GM12878 (cell line): ENCODE measurements around the gene DMAC2. TPM values are rescaled to one million over a fixed set of nuclear protein-coding genes. Genes with fewer than 3 reads are reported as not detected.

ENCODE experiments used
- ATAC-seq: fragments of 200-7000 bp; cut with Tn5 transposase; 3 replicates; pipeline ENCODE4 v1.9.1; 2020; ENCODE audit warnings: mild to moderate bottlenecking, moderate library complexity
- BruUV-seq: library from RNA; stranded (reverse); fragments of 400-500 nt; replicated peaks from 2 replicates; lab custom pipeline; 2021; lab: Mats Ljungman, UMichigan
- CTCF ChIA-PET: fragments of 300-600 bp; sonication (Branson Sonifier 250); formaldehyde crosslinking; extraction: SDS; loops from one replicate; lab custom pipeline; 2021; ENCODE audit warnings: inconsistent platforms; lab: Yijun Ruan, JAX
- POLR2A ChIA-PET: fragments of 350-600 bp; formaldehyde crosslinking; extraction: SDS; loops from one replicate; lab custom pipeline; 2021; ENCODE audit warnings: inconsistent platforms; lab: Charles Lee
- RAD21 ChIA-PET: fragments of 300-600 bp; sonication (Branson Sonifier 250); formaldehyde crosslinking; loops from one replicate; lab custom pipeline; 2023; ENCODE audit warnings: antibody characterized with exemption; ENCODE audit not compliant: unreplicated experiment; lab: Charles Lee
- SMC1A ChIA-PET: fragments of 300-600 bp; sonication (Branson Sonifier 250); formaldehyde crosslinking; loops from one replicate; lab custom pipeline; 2023; ENCODE audit not compliant: unreplicated experiment, uncharacterized antibody; lab: Charles Lee
- DNase-seq: peaks from one replicate; pipeline ENCODE4 v3.0.0-alpha.2; 2011; ENCODE audit warnings: low read depth, low spot score
- FAIRE-seq: peaks from 3 replicates; lab custom pipeline; 2011; peaks lifted over from hg19 to GRCh38; lab: Jason Lieb, UNC
- H2AFZ ChIP-seq: 2 replicates; pipeline ENCODE4 v1.6.0; 2011; ENCODE audit warnings: low read depth, low read length, control low read depth; ENCODE audit not compliant: control insufficient read depth
- H3K27ac ChIP-seq: 2 replicates; pipeline ENCODE4 v1.5.1; 2011; ENCODE audit warnings: control low read depth; ENCODE audit not compliant: control insufficient read depth, insufficient read depth
- H3K27me3 ChIP-seq, 2 experiments: replicated peaks in 1 of 2; 2 replicates each; pipeline versions ENCODE4 v1.6.0 to v1.6.1; 2011; ENCODE audit warnings: low read length in 1 of 2; ENCODE audit not compliant: control insufficient read depth in 2 of 2, insufficient read depth in 2 of 2
- H3K36me3 ChIP-seq, 2 experiments: 2 replicates each; pipeline ENCODE4 v1.5.1; 2011; ENCODE audit warnings: low read length in 1 of 2; ENCODE audit not compliant: control insufficient read depth in 2 of 2, insufficient read depth in 2 of 2
- H3K4me1 ChIP-seq: 2 replicates; pipeline ENCODE4 v1.6.1; 2011; ENCODE audit warnings: mild to moderate bottlenecking, low read length, moderate library complexity, mixed read lengths; ENCODE audit not compliant: control insufficient read depth, insufficient read depth
- H3K4me2 ChIP-seq: 2 replicates; pipeline ENCODE4 v1.6.0; 2011; ENCODE audit warnings: control low read depth; ENCODE audit not compliant: control insufficient read depth, insufficient read depth
- H3K4me3 ChIP-seq: fragments of 200-600 bp; sonication (generic); 2 replicates; pipeline ENCODE4 v1.5.1; 2016
- H3K79me2 ChIP-seq: 2 replicates; pipeline ENCODE4 v1.6.0; 2011; ENCODE audit warnings: low read length; ENCODE audit not compliant: control insufficient read depth, insufficient read depth
- H3K9ac ChIP-seq: 2 replicates; pipeline ENCODE4 v1.8.0; 2011; ENCODE audit warnings: low read length, control low read depth, mixed read lengths; ENCODE audit not compliant: control insufficient read depth, insufficient read depth
- H3K9me3 ChIP-seq: replicated peaks from 3 replicates; pipeline ENCODE4 v1.5.1; 2011; ENCODE audit warnings: mild to moderate bottlenecking, low read length; ENCODE audit not compliant: control insufficient read depth, insufficient read depth
- H4K20me1 ChIP-seq: 2 replicates; pipeline ENCODE4 v1.6.0; 2011; ENCODE audit not compliant: control insufficient read depth, insufficient read depth
- EGR1 ChIP-seq, 2 experiments: IDR thresholded peaks; 1 replicate in 1 of 2; 2 replicates in 1 of 2; pipeline ENCODE4 v1.6.1; 2011 to 2012; ENCODE audit warnings: low read depth in 2 of 2, low read length in 2 of 2, borderline replicate concordance in 1 of 2, mild to moderate bottlenecking in 1 of 2, moderate library complexity in 1 of 2
- JUNB ChIP-seq: IDR thresholded peaks from 2 replicates; pipeline ENCODE4 v1.6.1; 2016; ENCODE audit warnings: antibody characterized with exemption, mild to moderate bottlenecking
- KAT2A ChIP-seq: conservative IDR thresholded peaks from 2 replicates; pipeline ENCODE4 v1.6.1; 2011; ENCODE audit warnings: low read depth, low read length; ENCODE audit not compliant: control insufficient read depth
- KDM1A ChIP-seq: fragments of 200-600 bp; sonication (generic); IDR thresholded peaks from 2 replicates; pipeline ENCODE4 v1.6.1; 2016; ENCODE audit warnings: borderline replicate concordance
- LARP7 ChIP-seq: fragments of 450-650 bp; IDR thresholded peaks from 2 replicates; pipeline ENCODE4 v1.6.1; 2017; ENCODE audit warnings: mild to moderate bottlenecking
- MYB ChIP-seq: fragments of 150-350 bp; IDR thresholded peaks from 2 replicates; pipeline ENCODE4 v1.6.1; 2014; ENCODE audit warnings: mild to moderate bottlenecking, low read depth, low read length, borderline replicate concordance
- MYC ChIP-seq: IDR thresholded peaks from 2 replicates; pipeline ENCODE4 v1.6.1; 2011; ENCODE audit warnings: mild to moderate bottlenecking, low read length, moderate library complexity, inconsistent platforms; ENCODE audit not compliant: insufficient read depth, insufficient replicate concordance, insufficient read length, severe bottlenecking
- POLR2A ChIP-seq: IDR thresholded peaks from 2 replicates; pipeline ENCODE4 v1.6.1; 2011; ENCODE audit warnings: low read depth, mild to moderate bottlenecking, low read length
- REST ChIP-seq: IDR thresholded peaks from 2 replicates; pipeline ENCODE4 v1.6.1; 2012; ENCODE audit warnings: mild to moderate bottlenecking, low read depth, low read length
- SMAD1 ChIP-seq: fragments of 450-650 bp; IDR thresholded peaks from 2 replicates; pipeline ENCODE4 v1.6.1; 2018; ENCODE audit warnings: mild to moderate bottlenecking, low read depth; ENCODE audit not compliant: partially characterized antibody
- SMAD5 ChIP-seq: IDR thresholded peaks from 2 replicates; pipeline ENCODE4 v1.6.1; 2016; ENCODE audit warnings: antibody characterized with exemption, low read depth
- TCF3 ChIP-seq: IDR thresholded peaks from 2 replicates; pipeline ENCODE4 v1.6.1; 2012; ENCODE audit warnings: low read depth, mild to moderate bottlenecking, low read length, borderline replicate concordance; ENCODE audit not compliant: insufficient read depth
- TCF7 ChIP-seq: IDR thresholded peaks from 2 replicates; pipeline ENCODE4 v1.6.1; 2014; ENCODE audit warnings: antibody characterized with exemption, borderline replicate concordance
- WGBS: methylation state at CpG from one replicate; pipeline ENCODE4 v1.1.6; 2016; ENCODE audit warnings: low lambda C conversion rate; ENCODE audit not compliant: insufficient replicate concordance, insufficient coverage; ENCODE audit errors: missing lambda C conversion rate; 5-methylcytosine and 5-hydroxymethylcytosine counted together
- in situ Hi-C: fragments of 300-500 bp; cut with MboI; formaldehyde crosslinking; loops from 9 replicates; pipeline ENCODE4 v1.14.3; 2018; ENCODE audit warnings: mixed read lengths
- intact Hi-C: fragments of 100-400 bp; cut with micrococcal nuclease; formaldehyde crosslinking; loops from one replicate; pipeline ENCODE4 v1.14.2; 2022; ENCODE audit not compliant: unreplicated experiment
- polyA plus RNA-seq, 11 experiments: library from polyadenylated mRNA; depleted of rRNA in 4 of 11; unstranded in 6 of 11; stranded (reverse) in 5 of 11; fragments of >200 nt; fragmentation: Nextera tagmentation in 4 of 11; fragmentation: Illumina TruSeq in 1 of 11; extraction: Ambion mirVana in 4 of 11; extraction: Trizol in 1 of 11; gene quantifications; 1 replicate in 1 of 11; 2 replicates in 10 of 11; pipeline versions ENCODE4 v1.2.1 to v1.2.3, GENCODE V29; 2011 to 2016; ENCODE audit warnings: inconsistent platforms in 2 of 11, missing spikeins in 2 of 11, low read depth in 1 of 11
- total RNA-seq, 4 experiments: library from RNA; depleted of rRNA in 3 of 4; stranded (reverse); fragments of >200 nt in 3 of 4; fragmentation: Illumina TruSeq in 1 of 4; extraction: Trizol in 1 of 4; gene quantifications; 2 replicates each; pipeline versions ENCODE4 v1.2.1 to v1.2.3, GENCODE V29; 2013 to 2021

Gene DMAC2
- total and polyA plus RNA-seq, 10 of the 15 experiments (the other 5 are each of a cell fraction or from before 2014, with no cell fraction given), result 10.8 to 57.2 (median 42.7) TPM

- TF ChIP-seq SMAD1, result no peak
- TF ChIP-seq SMAD5, result no peak
- TF ChIP-seq POLR2A, result peak; percentile 60
- TF ChIP-seq LARP7, result no peak
- 0 out of 3 replicates have a peak, but pooled peaks of 1 of the 2 experiments have one; percentile 1 for TF ChIP-seq EGR1 (IDR thresholded peaks at IDR 0.05; ENCODE audit: borderline replicate concordance in 1 of 2, low read depth in 2 of 2, low read length in 2 of 2)
- no peak for TF ChIP-seq REST
- TF ChIP-seq TCF3, result no peak
- TF ChIP-seq JUNB, result no peak
- no peak for TF ChIP-seq TCF7
- TF ChIP-seq MYB, result no peak
- TF ChIP-seq MYC, result no peak
- TF ChIP-seq KDM1A, result no peak
- no peak for TF ChIP-seq KAT2A
- in situ Hi-C loops, result no loop called here
- ChIA-PET SMC1A (no interaction called here), RAD21 (interaction anchor here (0.6 kb wide), 2 partner anchors 13 to 19 kb away, joined by 3 to 4 read pairs; partner anchors contain the start of gene DMAC2), CTCF (interaction anchor here (1.0 kb wide), 1 partner anchor 22 kb away, joined by 3 read pairs; no protein-coding TSS in a partner anchor), POLR2A (no interaction called here)
- Histone ChIP-seq H3K27me3 (no peaks in the 10 kb centered on the region), H3K27ac (peak within 1 kb of the TSS; percentile 67), H4K20me1 (no peaks in the 10 kb centered on the region; the same call in 1 of the 2 replicates), H3K36me3 (peaks cover 7 to 17% of the 10 kb centered on the region in 2 experiments), H3K4me3 (peak within 1 kb of the TSS; percentile 32; the same call in 1 of the 2 replicates), H3K9me3 (no peaks in the 10 kb centered on the region), H3K4me1 (peaks cover 9% of the 10 kb centered on the region), H2AFZ (peak within 1 kb of the TSS; percentile 17; the same call in 1 of the 2 replicates), H3K79me2 (no peaks in the 10 kb centered on the region; the same call in 1 of the 2 replicates), H3K9ac (peak within 1 kb of the TSS; percentile 69), H3K4me2 (peak within 1 kb of the TSS; percentile 52)
- ATAC-seq, result peak; percentile 85
- WGBS, result 52% methylated on average over 8 of the region's 19 CpGs
- intact Hi-C loops, result no loop called here
- no peak for FAIRE-seq
- BruUV-seq, result no TSS peak
- no peak for DNase-seq
Observed at GRCh38 chr19:41426952-41427646, 12.6 kb downstream of the DMAC2 start, which contains the start of gene B3GNT8. B3GNT8 (minus strand) TSS chr19:41427374; CDS start chr19:41426778, 596 bp downstream.
